Osteoblast (primary cell): ENCODE results near the gene MICU1. TPM values are rescaled to one million over a fixed set of nuclear protein-coding genes. Genes with fewer than 3 reads are reported as not detected.

ENCODE experiments used
- DNase-seq: peaks from one replicate; pipeline ENCODE4 v3.0.0; 2011; ENCODE audit warnings: low spot score, mixed read lengths; ENCODE audit not compliant: insufficient read length; ENCODE audit errors: missing footprints
- H2AFZ ChIP-seq: 2 replicates; pipeline ENCODE4 v1.6.0; 2011; ENCODE audit warnings: mild to moderate bottlenecking, low read length
- H3K27ac ChIP-seq: 2 replicates; pipeline ENCODE4 v1.5.1; 2011; ENCODE audit warnings: mild to moderate bottlenecking, low read depth, low read length, moderate library complexity
- H3K27me3 ChIP-seq: 2 replicates; pipeline ENCODE4 v1.6.0; 2012; ENCODE audit warnings: mild to moderate bottlenecking, control low read depth, inconsistent platforms, low read length, moderate library complexity; ENCODE audit not compliant: insufficient read depth
- H3K36me3 ChIP-seq: 2 replicates; pipeline ENCODE4 v1.5.1; 2011; ENCODE audit warnings: mild to moderate bottlenecking, low read length, control low read depth, moderate library complexity; ENCODE audit not compliant: insufficient read depth
- H3K4me1 ChIP-seq: 2 replicates; pipeline ENCODE4 v1.5.1; 2011; ENCODE audit warnings: mild to moderate bottlenecking, low read length, control low read depth, moderate library complexity; ENCODE audit not compliant: insufficient read depth
- H3K4me2 ChIP-seq: 2 replicates; pipeline ENCODE4 v1.6.0; 2011; ENCODE audit warnings: mild to moderate bottlenecking, low read length; ENCODE audit not compliant: insufficient read depth
- H3K4me3 ChIP-seq: fragments of 200-600 bp; sonication (generic); 3 replicates; pipeline ENCODE4 v1.5.1; 2012; ENCODE audit warnings: mild to moderate bottlenecking, low read length, inconsistent platforms; ENCODE audit not compliant: insufficient read depth
- H3K79me2 ChIP-seq: 2 replicates; pipeline ENCODE4 v1.6.0; 2012; ENCODE audit warnings: mild to moderate bottlenecking, low read length, control low read depth, inconsistent platforms; ENCODE audit not compliant: insufficient read depth
- H3K9me3 ChIP-seq: 2 replicates; pipeline ENCODE4 v1.5.1; 2011; ENCODE audit warnings: low read depth, low read length, control low read depth
- H4K20me1 ChIP-seq: 2 replicates; pipeline ENCODE4 v1.6.0; 2012; ENCODE audit warnings: mild to moderate bottlenecking, low read length, control low read depth; ENCODE audit not compliant: insufficient read depth
- total RNA-seq: library from RNA; depleted of rRNA; stranded (reverse); fragments of >200 nt; gene quantifications from 2 replicates; pipeline ENCODE4 v1.2.3, GENCODE V29; 2012
- TF ChIP-seq, protein P1 (sequence below): IDR thresholded peaks from 2 replicates; pipeline ENCODE4 v1.5.1; 2011; ENCODE audit warnings: mild to moderate bottlenecking, low read depth, low read length, moderate library complexity; ENCODE audit errors: extremely low read depth

Gene MICU1
- total RNA-seq, 1 donor = 79.6 TPM

DNA sequence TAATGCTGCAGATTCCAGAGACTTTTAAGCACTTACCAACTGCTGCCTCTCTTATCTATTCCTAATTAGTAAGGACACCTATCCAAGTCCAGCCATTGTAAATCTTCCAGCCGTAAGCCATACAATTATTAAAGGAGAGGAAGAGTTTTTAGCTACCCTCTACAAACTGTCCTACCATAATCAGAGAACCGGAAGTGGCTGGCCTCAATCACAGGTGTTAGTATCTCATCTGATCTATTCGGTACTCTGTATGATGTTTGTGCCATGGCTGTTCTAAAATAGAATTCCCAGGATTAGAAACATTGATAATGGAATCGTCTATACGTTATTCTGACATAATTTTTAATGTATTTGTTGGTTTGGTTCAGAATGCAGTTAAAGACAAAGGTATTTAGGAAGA is 102.8 kb downstream of the MICU1 start:
- no peak for DNase-seq
- no peaks in the 10 kb centered on the region for H3K36me3 ChIP-seq
- H3K4me3 ChIP-seq = no peak overlapping the region
- no peak overlapping the region for H2AFZ ChIP-seq
- H4K20me1 ChIP-seq = no peaks in the 10 kb centered on the region
- TF ChIP-seq, protein P1, sequence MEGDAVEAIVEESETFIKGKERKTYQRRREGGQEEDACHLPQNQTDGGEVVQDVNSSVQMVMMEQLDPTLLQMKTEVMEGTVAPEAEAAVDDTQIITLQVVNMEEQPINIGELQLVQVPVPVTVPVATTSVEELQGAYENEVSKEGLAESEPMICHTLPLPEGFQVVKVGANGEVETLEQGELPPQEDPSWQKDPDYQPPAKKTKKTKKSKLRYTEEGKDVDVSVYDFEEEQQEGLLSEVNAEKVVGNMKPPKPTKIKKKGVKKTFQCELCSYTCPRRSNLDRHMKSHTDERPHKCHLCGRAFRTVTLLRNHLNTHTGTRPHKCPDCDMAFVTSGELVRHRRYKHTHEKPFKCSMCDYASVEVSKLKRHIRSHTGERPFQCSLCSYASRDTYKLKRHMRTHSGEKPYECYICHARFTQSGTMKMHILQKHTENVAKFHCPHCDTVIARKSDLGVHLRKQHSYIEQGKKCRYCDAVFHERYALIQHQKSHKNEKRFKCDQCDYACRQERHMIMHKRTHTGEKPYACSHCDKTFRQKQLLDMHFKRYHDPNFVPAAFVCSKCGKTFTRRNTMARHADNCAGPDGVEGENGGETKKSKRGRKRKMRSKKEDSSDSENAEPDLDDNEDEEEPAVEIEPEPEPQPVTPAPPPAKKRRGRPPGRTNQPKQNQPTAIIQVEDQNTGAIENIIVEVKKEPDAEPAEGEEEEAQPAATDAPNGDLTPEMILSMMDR = no peak
- no peaks in the 10 kb centered on the region for H3K27me3 ChIP-seq
- H3K4me2 ChIP-seq = no peak overlapping the region
- H3K27ac ChIP-seq = no peak overlapping the region
- H3K79me2 ChIP-seq = no peaks in the 10 kb centered on the region
- peaks cover 10% of the 10 kb centered on the region for H3K4me1 ChIP-seq
- no peaks in the 10 kb centered on the region for H3K9me3 ChIP-seq

DNA sequence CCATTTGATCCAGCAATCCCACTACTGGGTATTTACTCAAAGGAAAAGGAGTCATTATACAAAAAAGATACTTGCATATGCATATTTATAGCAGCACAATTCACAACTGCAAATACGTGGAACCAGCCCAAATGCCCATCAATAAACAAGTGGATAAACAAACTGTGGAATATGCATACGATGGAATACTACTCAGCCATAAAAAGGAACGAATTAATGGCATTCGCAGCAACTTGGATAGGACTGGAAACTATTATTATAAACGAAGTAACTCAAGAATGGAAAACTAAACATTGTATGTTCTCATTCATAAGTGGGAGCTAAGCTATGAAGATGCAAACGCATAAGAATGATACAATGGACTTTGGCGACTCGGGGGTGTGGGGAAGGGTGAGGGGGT is 108.6 kb downstream of the MICU1 start:
- Histone ChIP-seq H3K4me1 (no peaks in the 10 kb centered on the region), H3K27ac (no peak overlapping the region), H3K4me3 (no peak overlapping the region), H3K79me2 (no peaks in the 10 kb centered on the region), H3K4me2 (no peak overlapping the region), H3K36me3 (no peaks in the 10 kb centered on the region), H4K20me1 (no peaks in the 10 kb centered on the region), H2AFZ (no peak overlapping the region), H3K27me3 (no peaks in the 10 kb centered on the region), H3K9me3 (no peaks in the 10 kb centered on the region)
- no peak for DNase-seq
- TF ChIP-seq, protein P1 = no peak

DNA sequence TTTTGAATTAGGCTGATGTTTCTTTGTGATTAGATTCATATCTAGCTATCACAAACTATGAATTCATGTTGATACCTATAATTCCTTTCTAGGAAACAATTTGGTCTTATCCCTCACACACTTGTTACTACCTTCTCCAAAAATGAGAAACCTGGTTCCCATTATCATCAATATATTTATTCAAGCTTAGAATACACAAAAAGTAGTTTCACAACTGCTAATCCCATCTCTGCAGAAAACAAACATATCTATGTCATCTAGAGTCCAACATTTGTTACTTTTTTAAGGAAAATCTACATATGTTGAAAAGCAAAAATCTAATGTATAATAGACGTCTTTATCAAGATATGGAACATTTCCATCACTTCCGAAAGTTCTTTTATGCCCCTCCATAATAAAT is 110.4 kb downstream of the MICU1 start:
- TF ChIP-seq, protein P1 = no peak
- no peak for DNase-seq

DNA sequence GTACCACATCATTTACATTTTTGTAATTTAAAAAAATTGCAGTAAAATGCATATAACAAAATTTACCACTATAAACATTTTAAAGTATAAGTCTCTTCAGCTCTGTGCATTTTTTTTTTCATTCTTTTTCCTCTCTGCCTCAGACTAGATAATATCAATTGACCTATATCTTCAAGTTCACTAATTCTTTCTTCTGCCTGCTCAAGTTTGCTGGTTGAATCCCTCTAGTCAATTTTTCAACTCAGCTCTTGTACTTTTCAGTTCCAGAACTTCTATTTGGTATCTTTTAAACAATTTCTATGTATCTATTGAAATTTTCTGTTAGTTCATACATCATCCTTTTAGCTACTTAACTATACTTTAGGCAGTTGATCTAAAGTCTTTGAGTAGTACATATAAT is 112.0 kb downstream of the MICU1 start:
- no peak overlapping the region for H3K4me3 ChIP-seq
- H3K36me3 ChIP-seq = no peaks in the 10 kb centered on the region
- no peaks in the 10 kb centered on the region for H3K27me3 ChIP-seq
- H3K9me3 ChIP-seq = no peaks in the 10 kb centered on the region
- no peak for DNase-seq
- H4K20me1 ChIP-seq = no peaks in the 10 kb centered on the region
- H3K4me1 ChIP-seq = no peaks in the 10 kb centered on the region
- H3K79me2 ChIP-seq = no peaks in the 10 kb centered on the region
- H3K4me2 ChIP-seq = no peak overlapping the region
- H3K27ac ChIP-seq = no peak overlapping the region
- TF ChIP-seq, protein P1 = no peak
- H2AFZ ChIP-seq = no peak overlapping the region

More for the DNA sequence above, 110.4 kb downstream of the MICU1 start:
- Histone ChIP-seq H3K36me3 (no peaks in the 10 kb centered on the region), H3K27ac (no peak overlapping the region), H3K4me1 (no peaks in the 10 kb centered on the region), H3K4me2 (no peak overlapping the region), H3K4me3 (no peak overlapping the region), H3K9me3 (no peaks in the 10 kb centered on the region), H4K20me1 (no peaks in the 10 kb centered on the region), H3K27me3 (no peaks in the 10 kb centered on the region), H2AFZ (no peak overlapping the region), H3K79me2 (no peaks in the 10 kb centered on the region)
